SK-N-SH treated with all-trans-retinoic acid at 6 μM for 48 hours (cell line): ENCODE results near the gene FRMD1.

Experiments
- ATAC-seq: fragments of 200-7000 bp; cut with Tn5 transposase; 3 replicates; pipeline ENCODE4 v1.9.1; 2020; ENCODE audit warnings: mild to moderate bottlenecking, moderate library complexity
- ARNTL ChIP-seq: fragments of 450-650 bp; formaldehyde crosslinking; IDR thresholded peaks from 2 replicates; pipeline ENCODE4 v1.5.0; 2020; ENCODE audit warnings: low read depth, mild to moderate bottlenecking, moderate library complexity, borderline replicate concordance
- BACH2 ChIP-seq: fragments of 250-450 bp; sonication (Bioruptor Pico); IDR thresholded peaks from 2 replicates; pipeline ENCODE4 v1.9.0; 2021; ENCODE audit warnings: mild to moderate bottlenecking, borderline replicate concordance
- ESRRG ChIP-seq: fragments of 250-450 bp; sonication (Bioruptor Pico); IDR thresholded peaks from 2 replicates; pipeline ENCODE4 v1.6.1; 2021; ENCODE audit warnings: mild to moderate bottlenecking
- OSR1 ChIP-seq: fragments of 250-450 bp; sonication (Bioruptor Pico); IDR thresholded peaks from 2 replicates; pipeline ENCODE4 v1.8.0; 2022; ENCODE audit warnings: moderate library complexity, mild to moderate bottlenecking, inconsistent platforms
- PPARA ChIP-seq: fragments of 250-450 bp; sonication (Bioruptor Pico); IDR thresholded peaks from 2 replicates; pipeline ENCODE4 v1.5.0; 2020; ENCODE audit warnings: mild to moderate bottlenecking, borderline replicate concordance
- SNAI2 ChIP-seq: fragments of 250-450 bp; sonication (Bioruptor Pico); IDR thresholded peaks from 2 replicates; pipeline ENCODE4 v1.5.0; 2020; ENCODE audit warnings: mild to moderate bottlenecking, moderate library complexity
- TCF4 ChIP-seq: fragments of 250-450 bp; sonication (Bioruptor Pico); IDR thresholded peaks from 2 replicates; pipeline ENCODE4 v1.8.0; 2021; ENCODE audit warnings: mild to moderate bottlenecking, moderate library complexity, borderline replicate concordance
- TOX ChIP-seq: fragments of 250-450 bp; sonication (Bioruptor Pico); IDR thresholded peaks from 2 replicates; pipeline ENCODE4 v1.8.0; 2021; ENCODE audit warnings: mild to moderate bottlenecking, moderate library complexity, borderline replicate concordance
- ZFP3 ChIP-seq: fragments of 250-450 bp; sonication (Bioruptor Pico); IDR thresholded peaks from 2 replicates; pipeline ENCODE4 v1.5.0; 2020; ENCODE audit warnings: mild to moderate bottlenecking, moderate library complexity
- ZFP30 ChIP-seq: fragments of 450-650 bp; formaldehyde crosslinking; IDR thresholded peaks from 2 replicates; pipeline ENCODE4 v1.5.0; 2022; ENCODE audit warnings: mild to moderate bottlenecking, moderate library complexity
- ZNF565 ChIP-seq: fragments of 450-650 bp; formaldehyde crosslinking; conservative IDR thresholded peaks from 2 replicates; pipeline ENCODE4 v1.5.0; 2020; ENCODE audit warnings: low read depth, mild to moderate bottlenecking, moderate library complexity
- ZNF70 ChIP-seq: fragments of 450-650 bp; formaldehyde crosslinking; IDR thresholded peaks from 2 replicates; pipeline ENCODE4 v1.5.0; 2020; ENCODE audit warnings: mild to moderate bottlenecking, moderate library complexity
- ZNF8 ChIP-seq: fragments of 450-650 bp; formaldehyde crosslinking; IDR thresholded peaks from 2 replicates; pipeline ENCODE4 v1.5.0; 2020; ENCODE audit warnings: mild to moderate bottlenecking, moderate library complexity
- TF ChIP-seq, protein P1 (sequence below): fragments of 250-450 bp; sonication (Bioruptor Pico); IDR thresholded peaks from 2 replicates; pipeline ENCODE4 v1.8.0; 2021; ENCODE audit warnings: low read depth, mild to moderate bottlenecking, moderate library complexity, borderline replicate concordance
- TF ChIP-seq, protein P2 (sequence below): fragments of 250-450 bp; sonication (Bioruptor Pico); IDR thresholded peaks from 2 replicates; pipeline ENCODE4 v1.5.0; 2020; ENCODE audit warnings: mild to moderate bottlenecking, moderate library complexity
- TF ChIP-seq, protein P3 (sequence below): fragments of 250-450 bp; sonication (Bioruptor Pico); IDR thresholded peaks from 2 replicates; pipeline ENCODE4 v1.5.1; 2021; ENCODE audit warnings: mild to moderate bottlenecking, moderate library complexity
- TF ChIP-seq, protein P4 (sequence below): fragments of 250-450 bp; sonication (Bioruptor Pico); IDR thresholded peaks from 2 replicates; pipeline ENCODE4 v1.8.0; 2020; ENCODE audit warnings: mild to moderate bottlenecking, moderate library complexity, borderline replicate concordance

The FRMD1 gene

DNA sequence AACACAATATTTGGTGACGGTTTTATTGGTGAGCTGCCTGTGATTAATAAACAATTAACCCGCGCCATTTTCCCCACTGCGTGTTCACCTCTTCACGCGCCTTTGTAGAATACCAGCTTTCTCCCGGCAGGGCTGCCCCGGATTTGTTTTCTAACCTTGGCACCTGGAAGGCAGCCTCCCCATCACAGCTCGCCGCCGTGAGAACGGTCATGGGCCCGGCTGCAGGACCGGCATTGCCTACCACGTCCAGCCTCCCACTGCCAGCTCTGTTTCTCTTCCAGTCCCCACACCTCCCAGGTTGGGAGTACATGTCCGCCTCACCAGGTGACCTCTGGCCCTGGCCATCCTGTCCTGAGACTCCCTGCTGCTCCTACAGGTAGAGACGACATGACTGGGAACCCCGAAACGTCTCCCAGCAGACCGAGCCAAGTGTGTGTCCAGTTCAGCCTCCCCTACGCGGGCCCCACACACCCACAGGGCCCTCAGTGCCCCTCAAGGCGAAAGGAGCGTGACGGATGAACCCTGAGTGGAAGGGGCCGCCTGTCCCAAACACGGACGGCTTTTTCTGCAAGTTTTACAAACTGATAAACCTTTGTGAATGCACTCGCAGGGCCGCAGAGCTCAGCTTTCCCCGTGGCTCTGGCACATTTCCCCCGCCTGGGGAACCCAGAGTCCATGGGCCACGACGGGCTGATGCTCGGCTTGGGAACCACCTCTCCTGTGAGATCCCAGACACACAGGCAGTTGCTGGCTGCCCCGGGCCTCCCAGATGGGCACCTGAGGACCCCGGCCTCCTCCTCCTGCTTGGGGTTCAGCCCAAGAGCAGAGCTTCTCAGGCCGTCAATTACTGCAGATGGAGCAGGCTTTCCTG, 25.7 kb downstream of the FRMD1 start:
- no peak for TF ChIP-seq ZNF8
- TF ChIP-seq, all 23 proteins: peak for 0
- no peak for ATAC-seq

DNA sequence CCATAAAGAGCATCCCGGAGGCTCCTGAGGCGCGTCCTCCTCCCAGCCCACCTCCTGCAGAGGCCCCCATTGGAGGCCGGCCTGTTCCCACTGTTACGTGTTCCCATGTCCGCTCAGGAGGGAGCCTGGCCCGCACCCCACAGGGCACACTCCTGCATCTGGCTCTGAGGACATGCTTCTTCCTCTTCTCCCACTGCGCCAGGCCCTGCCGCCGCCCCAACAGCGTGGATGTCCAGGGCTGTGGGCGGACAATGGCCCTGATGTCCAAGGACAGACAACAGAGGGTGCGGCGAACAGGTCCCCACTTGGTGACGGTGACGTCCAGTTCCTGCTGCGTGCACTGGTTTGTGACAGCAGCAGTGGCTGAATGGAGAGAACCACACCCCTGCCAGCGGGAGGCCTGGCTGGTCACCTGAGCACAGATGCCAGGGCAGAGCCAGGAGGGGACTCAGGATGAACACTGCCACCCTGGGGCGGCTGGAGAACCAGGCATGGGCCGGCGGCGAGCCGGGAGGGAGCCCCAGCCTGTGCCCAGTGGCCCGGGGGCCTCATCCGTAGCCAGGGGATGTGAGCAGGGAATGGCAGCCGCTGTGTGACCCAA, 26.6 kb downstream of the FRMD1 start:
- TF ChIP-seq ZNF70 (CRISPR knock-in tag), result no peak
- TF ChIP-seq ARNTL, result no peak
- TF ChIP-seq, protein P1, sequence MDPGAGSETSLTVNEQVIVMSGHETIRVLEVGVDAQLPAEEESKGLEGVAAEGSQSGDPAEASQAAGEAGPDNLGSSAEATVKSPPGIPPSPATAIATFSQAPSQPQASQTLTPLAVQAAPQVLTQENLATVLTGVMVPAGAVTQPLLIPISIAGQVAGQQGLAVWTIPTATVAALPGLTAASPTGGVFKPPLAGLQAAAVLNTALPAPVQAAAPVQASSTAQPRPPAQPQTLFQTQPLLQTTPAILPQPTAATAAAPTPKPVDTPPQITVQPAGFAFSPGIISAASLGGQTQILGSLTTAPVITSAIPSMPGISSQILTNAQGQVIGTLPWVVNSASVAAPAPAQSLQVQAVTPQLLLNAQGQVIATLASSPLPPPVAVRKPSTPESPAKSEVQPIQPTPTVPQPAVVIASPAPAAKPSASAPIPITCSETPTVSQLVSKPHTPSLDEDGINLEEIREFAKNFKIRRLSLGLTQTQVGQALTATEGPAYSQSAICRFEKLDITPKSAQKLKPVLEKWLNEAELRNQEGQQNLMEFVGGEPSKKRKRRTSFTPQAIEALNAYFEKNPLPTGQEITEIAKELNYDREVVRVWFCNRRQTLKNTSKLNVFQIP (CRISPR knock-in tag), result no peak
- no peak for TF ChIP-seq PPARA (CRISPR knock-in tag)
- no peak for TF ChIP-seq ZFP30 (CRISPR knock-in tag)
- TF ChIP-seq TOX, result no peak
- TF ChIP-seq, protein P2, sequence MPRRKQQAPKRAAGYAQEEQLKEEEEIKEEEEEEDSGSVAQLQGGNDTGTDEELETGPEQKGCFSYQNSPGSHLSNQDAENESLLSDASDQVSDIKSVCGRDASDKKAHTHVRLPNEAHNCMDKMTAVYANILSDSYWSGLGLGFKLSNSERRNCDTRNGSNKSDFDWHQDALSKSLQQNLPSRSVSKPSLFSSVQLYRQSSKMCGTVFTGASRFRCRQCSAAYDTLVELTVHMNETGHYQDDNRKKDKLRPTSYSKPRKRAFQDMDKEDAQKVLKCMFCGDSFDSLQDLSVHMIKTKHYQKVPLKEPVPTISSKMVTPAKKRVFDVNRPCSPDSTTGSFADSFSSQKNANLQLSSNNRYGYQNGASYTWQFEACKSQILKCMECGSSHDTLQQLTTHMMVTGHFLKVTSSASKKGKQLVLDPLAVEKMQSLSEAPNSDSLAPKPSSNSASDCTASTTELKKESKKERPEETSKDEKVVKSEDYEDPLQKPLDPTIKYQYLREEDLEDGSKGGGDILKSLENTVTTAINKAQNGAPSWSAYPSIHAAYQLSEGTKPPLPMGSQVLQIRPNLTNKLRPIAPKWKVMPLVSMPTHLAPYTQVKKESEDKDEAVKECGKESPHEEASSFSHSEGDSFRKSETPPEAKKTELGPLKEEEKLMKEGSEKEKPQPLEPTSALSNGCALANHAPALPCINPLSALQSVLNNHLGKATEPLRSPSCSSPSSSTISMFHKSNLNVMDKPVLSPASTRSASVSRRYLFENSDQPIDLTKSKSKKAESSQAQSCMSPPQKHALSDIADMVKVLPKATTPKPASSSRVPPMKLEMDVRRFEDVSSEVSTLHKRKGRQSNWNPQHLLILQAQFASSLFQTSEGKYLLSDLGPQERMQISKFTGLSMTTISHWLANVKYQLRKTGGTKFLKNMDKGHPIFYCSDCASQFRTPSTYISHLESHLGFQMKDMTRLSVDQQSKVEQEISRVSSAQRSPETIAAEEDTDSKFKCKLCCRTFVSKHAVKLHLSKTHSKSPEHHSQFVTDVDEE (CRISPR knock-in tag), result no peak
- no peak for TF ChIP-seq SNAI2 (CRISPR knock-in tag)
- TF ChIP-seq, protein P3, sequence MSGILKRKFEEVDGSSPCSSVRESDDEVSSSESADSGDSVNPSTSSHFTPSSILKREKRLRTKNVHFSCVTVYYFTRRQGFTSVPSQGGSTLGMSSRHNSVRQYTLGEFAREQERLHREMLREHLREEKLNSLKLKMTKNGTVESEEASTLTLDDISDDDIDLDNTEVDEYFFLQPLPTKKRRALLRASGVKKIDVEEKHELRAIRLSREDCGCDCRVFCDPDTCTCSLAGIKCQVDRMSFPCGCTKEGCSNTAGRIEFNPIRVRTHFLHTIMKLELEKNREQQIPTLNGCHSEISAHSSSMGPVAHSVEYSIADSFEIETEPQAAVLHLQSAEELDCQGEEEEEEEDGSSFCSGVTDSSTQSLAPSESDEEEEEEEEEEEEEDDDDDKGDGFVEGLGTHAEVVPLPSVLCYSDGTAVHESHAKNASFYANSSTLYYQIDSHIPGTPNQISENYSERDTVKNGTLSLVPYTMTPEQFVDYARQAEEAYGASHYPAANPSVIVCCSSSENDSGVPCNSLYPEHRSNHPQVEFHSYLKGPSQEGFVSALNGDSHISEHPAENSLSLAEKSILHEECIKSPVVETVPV (CRISPR knock-in tag), result no peak
- TF ChIP-seq BACH2 (CRISPR knock-in tag), result no peak
- no peak for TF ChIP-seq TCF4 (CRISPR knock-in tag)
- no peak for TF ChIP-seq ZFP3 (CRISPR knock-in tag)
- TF ChIP-seq OSR1 (CRISPR knock-in tag), result no peak
- TF ChIP-seq ZNF8, result no peak
- TF ChIP-seq, protein P4, sequence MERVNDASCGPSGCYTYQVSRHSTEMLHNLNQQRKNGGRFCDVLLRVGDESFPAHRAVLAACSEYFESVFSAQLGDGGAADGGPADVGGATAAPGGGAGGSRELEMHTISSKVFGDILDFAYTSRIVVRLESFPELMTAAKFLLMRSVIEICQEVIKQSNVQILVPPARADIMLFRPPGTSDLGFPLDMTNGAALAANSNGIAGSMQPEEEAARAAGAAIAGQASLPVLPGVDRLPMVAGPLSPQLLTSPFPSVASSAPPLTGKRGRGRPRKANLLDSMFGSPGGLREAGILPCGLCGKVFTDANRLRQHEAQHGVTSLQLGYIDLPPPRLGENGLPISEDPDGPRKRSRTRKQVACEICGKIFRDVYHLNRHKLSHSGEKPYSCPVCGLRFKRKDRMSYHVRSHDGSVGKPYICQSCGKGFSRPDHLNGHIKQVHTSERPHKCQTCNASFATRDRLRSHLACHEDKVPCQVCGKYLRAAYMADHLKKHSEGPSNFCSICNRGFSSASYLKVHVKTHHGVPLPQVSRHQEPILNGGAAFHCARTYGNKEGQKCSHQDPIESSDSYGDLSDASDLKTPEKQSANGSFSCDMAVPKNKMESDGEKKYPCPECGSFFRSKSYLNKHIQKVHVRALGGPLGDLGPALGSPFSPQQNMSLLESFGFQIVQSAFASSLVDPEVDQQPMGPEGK (CRISPR knock-in tag), result no peak
- TF ChIP-seq ZNF565 (CRISPR knock-in tag), result no peak
- no peak for ATAC-seq

DNA sequence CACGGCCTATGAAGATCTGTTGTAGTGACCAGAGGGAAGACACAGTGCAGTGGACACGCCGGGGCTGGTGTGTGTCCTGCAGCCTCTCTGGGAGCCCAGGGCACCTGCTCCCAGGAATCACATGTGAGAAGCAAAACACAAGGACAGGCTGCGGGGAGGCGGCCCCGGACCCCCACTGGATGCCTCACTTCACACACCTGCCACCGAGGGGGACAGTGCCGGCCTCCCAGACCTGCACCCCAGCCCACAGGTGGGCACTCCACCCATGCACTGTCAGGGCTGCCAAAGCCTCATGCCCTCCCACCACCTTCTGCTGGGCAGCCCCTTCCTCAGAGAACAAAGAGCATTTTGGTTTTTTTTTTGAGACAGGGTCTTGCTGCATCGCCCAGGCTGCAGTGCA, 27.4 kb downstream of the FRMD1 start:
- no peak for ATAC-seq
- no peak for TF ChIP-seq ESRRG (CRISPR knock-in tag)
- TF ChIP-seq, protein P2 (CRISPR knock-in tag), result no peak
